Right lobe of liver (tissue), 6 donors: ENCODE results near the gene KCTD7. TPM values are rescaled to one million over a fixed set of nuclear protein-coding genes. Genes with fewer than 3 reads are reported as not detected.
"Not testable (repeated sequence)": the region's sequence is repeated elsewhere in the genome, so short reads cannot be mapped to it uniquely, and the experiment has no call there.

Experiments used
- ATAC-seq, 4 donors: fragments of 200-7000 bp; cut with Tn5 transposase; one replicate each; pipeline ENCODE4 v1.9.1; 2020; ENCODE audit warnings: mild to moderate bottlenecking in 4 of 4, moderate library complexity in 4 of 4
- DNase-seq, 3 donors: peaks; one replicate each; pipeline ENCODE4 v3.0.0-alpha.2; 2020
- H3K27ac ChIP-seq, 3 donors: fragments of 200-600 bp; one replicate each; pipeline ENCODE4 v1.8.0; 2022
- H3K27me3 ChIP-seq, 2 donors: fragments of 200-600 bp; one replicate each; pipeline ENCODE4 v1.8.0; 2022
- H3K36me3 ChIP-seq, 4 donors: fragments of 200-600 bp; sonication (generic) in 1 of 4; one replicate each; pipeline versions ENCODE4 v1.5.1 to v1.8.0; 2017 to 2022; ENCODE audit warnings: control low read depth in 1 of 4
- H3K4me1 ChIP-seq, 4 donors: fragments of 200-600 bp; sonication (generic) in 1 of 4; one replicate each; pipeline versions ENCODE4 v1.5.1 to v1.8.0; 2017 to 2022; ENCODE audit warnings: control low read depth in 1 of 4
- H3K4me3 ChIP-seq, 3 donors: fragments of 200-600 bp; one replicate each; pipeline ENCODE4 v1.8.0; 2022
- H3K9me3 ChIP-seq, 4 donors: fragments of 200-600 bp; sonication (generic) in 1 of 4; one replicate each; pipeline versions ENCODE4 v1.5.1 to v1.8.0; 2017 to 2022; ENCODE audit warnings: control low read depth in 1 of 4
- POLR2A ChIP-seq: fragments of 450-650 bp; IDR thresholded peaks from one replicate; pipeline ENCODE4 v1.6.1; 2017; ENCODE audit warnings: antibody characterized with exemption, mild to moderate bottlenecking
- WGBS: methylation state at CpG from one replicate; pipeline ENCODE4 v1.1.6; 2018; ENCODE audit warnings: low coverage, low lambda C conversion rate; ENCODE audit not compliant: insufficient coverage; ENCODE audit errors: missing lambda C conversion rate; 5-methylcytosine and 5-hydroxymethylcytosine counted together
- intact Hi-C, 2 donors: fragments of 100-400 bp; cut with DNase I; formaldehyde crosslinking; loops; one replicate each; pipeline versions ENCODE4 v1.11.2 to v1.14.1; 2022
- total RNA-seq, 6 experiments: library from RNA; depleted of rRNA in 2 of 6; stranded (reverse); fragments of >200 nt in 2 of 6; fragmentation: NEBNext Ultra II Directional in 3 of 6; extraction: Animal tissue kit (Norgen Biotek cat#: 25700) in 3 of 6; gene quantifications; one replicate each; pipeline versions ENCODE4 v1.1.0 to v1.2.4, GENCODE V29; 2016 to 2023
- TF ChIP-seq, protein P1 (sequence below), 4 donors: fragments of 200-600 bp in 3 of 4; fragments of 450-650 bp in 1 of 4; IDR thresholded peaks; one replicate each; pipeline versions ENCODE4 v1.5.1 to v1.8.0; 2016 to 2022; ENCODE audit warnings: antibody characterized with exemption in 4 of 4, mild to moderate bottlenecking in 2 of 4
- donor health status: DM: no; HTN: yes; CAD: no.
- donor health status: DM: no; HTN: no; CAD: no.
- donor health status: DM: no; HTN: no; CAD: no.
- donor health status: DM: no; HTN: yes; CAD: no.
- donor health status: DM: no; HTN: yes; CAD: no.

Gene KCTD7
- total RNA-seq, 6 experiments from 2014 or later: 1.4 to 5.7 (median 3.9) TPM

DNA sequence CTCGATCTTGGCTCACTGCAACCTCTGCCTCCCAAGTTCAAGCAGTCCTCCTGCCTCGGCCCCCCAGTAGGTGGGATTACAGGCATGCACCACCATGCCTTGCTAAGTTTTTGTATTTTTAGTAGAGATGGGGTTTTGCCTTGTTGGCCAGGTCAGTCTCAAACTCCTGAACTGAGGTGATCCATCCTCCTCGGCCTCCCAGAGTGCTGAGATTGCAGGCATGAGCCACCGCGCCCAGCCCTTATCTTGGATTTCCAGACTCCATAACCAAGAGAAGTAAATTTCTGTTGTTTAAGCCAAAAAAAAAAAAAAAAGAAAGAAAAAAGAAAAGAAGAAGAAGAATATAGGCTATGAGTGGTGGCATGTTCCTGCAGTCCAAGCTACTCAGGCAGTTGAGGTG, 58.5 kb downstream of the KCTD7 start:
- Histone ChIP-seq H3K4me3 (no peak overlapping the region), H3K9me3 (no peaks in the 10 kb centered on the region), H3K27me3 (no peaks in the 10 kb centered on the region), H3K36me3 (no peaks in the 10 kb centered on the region), H3K4me1 (peaks cover 0 to 5% (median 0%) of the 10 kb centered on the region in 4 donors), H3K27ac (no peak overlapping the region)
- DNase-seq (no peak), ATAC-seq (no peak)
- intact Hi-C loops: no loop called here
- WGBS: 95% methylated on average over 4 of the region's 5 CpGs
- TF ChIP-seq, protein P1, sequence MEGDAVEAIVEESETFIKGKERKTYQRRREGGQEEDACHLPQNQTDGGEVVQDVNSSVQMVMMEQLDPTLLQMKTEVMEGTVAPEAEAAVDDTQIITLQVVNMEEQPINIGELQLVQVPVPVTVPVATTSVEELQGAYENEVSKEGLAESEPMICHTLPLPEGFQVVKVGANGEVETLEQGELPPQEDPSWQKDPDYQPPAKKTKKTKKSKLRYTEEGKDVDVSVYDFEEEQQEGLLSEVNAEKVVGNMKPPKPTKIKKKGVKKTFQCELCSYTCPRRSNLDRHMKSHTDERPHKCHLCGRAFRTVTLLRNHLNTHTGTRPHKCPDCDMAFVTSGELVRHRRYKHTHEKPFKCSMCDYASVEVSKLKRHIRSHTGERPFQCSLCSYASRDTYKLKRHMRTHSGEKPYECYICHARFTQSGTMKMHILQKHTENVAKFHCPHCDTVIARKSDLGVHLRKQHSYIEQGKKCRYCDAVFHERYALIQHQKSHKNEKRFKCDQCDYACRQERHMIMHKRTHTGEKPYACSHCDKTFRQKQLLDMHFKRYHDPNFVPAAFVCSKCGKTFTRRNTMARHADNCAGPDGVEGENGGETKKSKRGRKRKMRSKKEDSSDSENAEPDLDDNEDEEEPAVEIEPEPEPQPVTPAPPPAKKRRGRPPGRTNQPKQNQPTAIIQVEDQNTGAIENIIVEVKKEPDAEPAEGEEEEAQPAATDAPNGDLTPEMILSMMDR (IDR thresholded peaks at IDR 0.05): no peak
- no peak for TF ChIP-seq POLR2A

DNA sequence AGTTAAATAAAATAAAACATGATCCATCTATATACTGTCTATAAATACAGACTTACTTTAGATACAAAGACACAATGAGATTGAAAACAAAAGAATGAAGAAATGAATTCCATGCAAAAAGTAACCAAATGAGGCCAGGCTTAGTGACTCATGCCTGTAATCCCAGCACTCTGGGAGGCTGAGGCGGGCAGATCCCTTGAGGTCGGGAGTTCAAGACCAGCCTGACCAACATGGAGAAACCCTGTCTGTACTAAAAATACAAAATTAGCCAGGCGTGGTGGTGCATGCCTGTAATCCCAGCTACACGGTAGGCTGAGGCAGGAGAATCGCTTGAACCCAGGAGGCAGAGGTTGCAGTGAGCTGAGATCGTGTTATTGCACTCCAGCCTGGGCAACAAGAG, 59.0 kb downstream of the KCTD7 start:
- H3K27ac ChIP-seq, H3K27me3 ChIP-seq, intact Hi-C loops, H3K4me3 ChIP-seq, H3K36me3 ChIP-seq, ATAC-seq, H3K9me3 ChIP-seq, DNase-seq, H3K4me1 ChIP-seq: not testable (repeated sequence)
- 100% methylated on average over 6 of the region's 6 CpGs for WGBS

DNA sequence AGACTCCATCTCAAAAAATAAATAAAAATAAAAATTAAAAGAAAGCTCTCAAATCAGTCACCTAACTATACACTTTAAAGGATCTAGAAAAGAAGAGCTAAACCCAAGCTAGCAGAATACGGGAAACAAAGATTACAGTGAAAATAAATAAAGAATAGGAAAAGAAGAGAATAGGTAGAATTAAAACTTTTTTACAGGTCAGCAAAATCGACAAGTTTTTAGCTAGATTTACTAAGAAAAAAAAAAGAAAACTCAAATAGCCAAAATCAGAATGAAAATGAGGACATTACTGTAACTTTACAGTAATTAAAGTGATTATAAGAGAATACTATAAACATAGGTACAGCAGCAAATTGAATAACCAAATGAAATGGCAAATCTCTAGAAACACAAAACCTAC, 60.4 kb downstream of the KCTD7 start:
- Histone ChIP-seq H3K27me3 (no peaks in the 10 kb centered on the region), H3K27ac (no peak overlapping the region), H3K4me1 (peaks cover 0 to 5% (median 0%) of the 10 kb centered on the region in 4 donors), H3K9me3 (no peaks in the 10 kb centered on the region), H3K4me3 (no peak overlapping the region), H3K36me3 (no peaks in the 10 kb centered on the region)
- 87% methylated on average over 2 of the region's 2 CpGs for WGBS
- no peak for ATAC-seq
- DNase-seq: no peak
- intact Hi-C loops: no loop called here
- TF ChIP-seq, protein P1 (IDR thresholded peaks at IDR 0.05): no peak
- no peak for TF ChIP-seq POLR2A

DNA sequence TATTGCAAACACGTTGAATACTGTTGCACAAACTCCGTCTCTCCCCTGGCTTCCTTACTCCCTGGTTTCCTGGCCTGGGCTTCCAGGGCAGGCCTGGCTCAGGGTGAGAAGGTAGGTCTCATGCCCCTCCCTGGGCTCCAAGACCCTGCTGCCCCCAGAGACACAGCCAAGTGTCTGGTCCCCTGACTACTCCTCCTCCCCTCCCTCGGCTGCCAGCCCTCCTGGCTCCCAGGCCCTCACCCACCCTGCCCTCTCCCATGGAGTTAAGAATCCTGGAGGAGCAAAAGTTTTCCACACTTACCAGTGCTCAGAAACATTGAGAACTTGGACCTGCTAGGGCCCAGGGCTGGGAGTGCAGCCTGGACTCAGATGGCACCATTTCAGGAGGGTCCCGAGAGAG, 64.7 kb downstream of the KCTD7 start:
- ATAC-seq: peak in 1 of 4 donors; percentile 11
- Histone ChIP-seq H3K4me3 (no peak overlapping the region), H3K36me3 (no peaks in the 10 kb centered on the region), H3K27me3 (no peaks in the 10 kb centered on the region), H3K27ac (no peak overlapping the region), H3K4me1 (no peaks in the 10 kb centered on the region), H3K9me3 (no peaks in the 10 kb centered on the region)
- DNase-seq: no peak
- intact Hi-C loops: no loop called here
- TF ChIP-seq, protein P1 (IDR thresholded peaks at IDR 0.05): no peak
- TF ChIP-seq POLR2A: no peak
- 33% methylated on average over 2 of the region's 4 CpGs for WGBS

Other genes starting within 250 kb of the KCTD7 start
- gene RABGEF1, start 111.9 kb downstream of the KCTD7 start, total RNA-seq: 10 to 100 TPM in 3 of 6 experiments, 1 to 10 TPM in 3; 7.3 to 13.8 (median 10.2) TPM